H1 (cell line): ENCODE measurements around the gene KIAA1755. TPM values are rescaled to one million over a fixed set of nuclear protein-coding genes. Genes with fewer than 3 reads are reported as not detected.

Experiments used
- BCL11A ChIP-seq, 2 experiments: IDR thresholded peaks; one replicate each; pipeline ENCODE4 v1.6.1; 2011; ENCODE audit warnings: low read depth in 2 of 2, low read length in 2 of 2, mild to moderate bottlenecking in 2 of 2
- CBX5 ChIP-seq: fragments of 300-800, 300-1000 bp; sonication (generic); IDR thresholded peaks from 2 replicates; pipeline ENCODE4 v1.7.1; 2016; ENCODE audit warnings: antibody characterized with exemption, low read length, low read depth
- CTCF ChIP-seq, 3 experiments: IDR thresholded peaks; 1 replicate in 2 of 3; 2 replicates in 1 of 3; pipeline versions ENCODE4 v1.5.1 to v1.6.1; 2011; ENCODE audit warnings: low read length in 3 of 3, mild to moderate bottlenecking in 3 of 3, inconsistent platforms in 2 of 3, low read depth in 1 of 3, moderate library complexity in 1 of 3; ENCODE audit not compliant: insufficient read depth in 1 of 3; ENCODE audit errors: control extremely low read depth in 1 of 3
- GABPA ChIP-seq: IDR thresholded peaks from 2 replicates; pipeline ENCODE4 v1.6.1; 2011; ENCODE audit warnings: mild to moderate bottlenecking, low read length, moderate library complexity, borderline replicate concordance; ENCODE audit not compliant: insufficient read depth
- POLR2A ChIP-seq, 2 experiments: IDR thresholded peaks; 1 replicate in 1 of 2; 2 replicates in 1 of 2; pipeline ENCODE4 v1.6.1; 2011; ENCODE audit warnings: low read depth in 2 of 2, low read length in 2 of 2, mild to moderate bottlenecking in 2 of 2; ENCODE audit errors: control extremely low read depth in 1 of 2
- RFX5 ChIP-seq: IDR thresholded peaks from 2 replicates; pipeline ENCODE4 v1.6.1; 2011; ENCODE audit warnings: low read depth, low read length, improper control_type of control experiment, borderline replicate concordance
- TBP ChIP-seq: IDR thresholded peaks from 2 replicates; pipeline ENCODE4 v1.6.1; 2011; ENCODE audit warnings: low read depth, low read length, improper control_type of control experiment
- ZNF274 ChIP-seq: IDR thresholded peaks from 2 replicates; pipeline ENCODE4 v1.7.0; 2012; ENCODE audit warnings: low read length, borderline replicate concordance; ENCODE audit errors: extremely low read depth
- polyA plus RNA-seq, 7 experiments: library from polyadenylated mRNA; depleted of rRNA in 3 of 7; stranded (reverse) in 5 of 7; unstranded in 2 of 7; fragments of >200 nt in 5 of 7; fragments of 200-250 nt in 2 of 7; gene quantifications; 1 replicate in 5 of 7; 2 replicates in 1 of 7; 4 replicates in 1 of 7; pipeline versions ENCODE4 v1.2.1 to v1.2.3, GENCODE V29; 2011 to 2013; ENCODE audit warnings: missing spikeins in 2 of 7, mixed read lengths in 2 of 7
- total RNA-seq: library from RNA; stranded (reverse); fragmentation: NEBNext Ultra II Directional; extraction: Animal tissue kit (Norgen Biotek cat#: 25700); gene quantifications from 2 replicates; pipeline ENCODE4 v1.2.1, GENCODE V29; 2021
- TF ChIP-seq, protein P1 (sequence below): fragments of 300-600 bp; sonication (generic); IDR thresholded peaks from 2 replicates; pipeline ENCODE4 v1.7.1; 2012; ENCODE audit warnings: low read length, moderate library complexity, mild to moderate bottlenecking, inconsistent platforms; ENCODE audit not compliant: insufficient replicate concordance

Gene KIAA1755
- total and polyA plus RNA-seq, 2 of the 8 experiments (the other 6 are each of a cell fraction or from before 2014, with no cell fraction given) = 0.23 TPM; not detected in 1

DNA sequence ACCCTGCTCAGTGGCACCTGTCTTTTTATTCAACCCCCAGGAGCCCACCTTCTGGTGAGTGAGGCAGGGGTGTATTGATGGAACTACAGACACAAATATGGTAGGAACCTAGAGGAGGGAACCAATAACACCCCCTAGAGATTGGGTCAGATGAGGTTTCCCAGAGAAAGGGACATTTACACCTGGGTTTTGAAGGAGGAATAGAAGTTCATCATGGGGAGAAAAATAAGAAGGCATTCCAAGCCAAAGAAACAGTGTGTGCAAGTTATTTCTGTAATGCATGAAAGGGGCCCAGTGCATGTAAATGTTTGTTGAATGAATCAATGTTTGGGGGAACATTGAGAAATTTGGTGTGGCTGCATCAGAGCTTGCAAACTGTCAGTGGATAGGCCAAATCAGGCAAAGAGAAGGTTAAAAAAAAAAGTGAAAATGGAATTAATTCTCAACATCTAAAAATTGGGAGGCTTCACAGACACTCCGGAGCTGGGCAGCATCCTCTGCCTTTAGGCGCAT lies 11.1 kb upstream of the KIAA1755 start (continued):
- TF ChIP-seq, protein P1, sequence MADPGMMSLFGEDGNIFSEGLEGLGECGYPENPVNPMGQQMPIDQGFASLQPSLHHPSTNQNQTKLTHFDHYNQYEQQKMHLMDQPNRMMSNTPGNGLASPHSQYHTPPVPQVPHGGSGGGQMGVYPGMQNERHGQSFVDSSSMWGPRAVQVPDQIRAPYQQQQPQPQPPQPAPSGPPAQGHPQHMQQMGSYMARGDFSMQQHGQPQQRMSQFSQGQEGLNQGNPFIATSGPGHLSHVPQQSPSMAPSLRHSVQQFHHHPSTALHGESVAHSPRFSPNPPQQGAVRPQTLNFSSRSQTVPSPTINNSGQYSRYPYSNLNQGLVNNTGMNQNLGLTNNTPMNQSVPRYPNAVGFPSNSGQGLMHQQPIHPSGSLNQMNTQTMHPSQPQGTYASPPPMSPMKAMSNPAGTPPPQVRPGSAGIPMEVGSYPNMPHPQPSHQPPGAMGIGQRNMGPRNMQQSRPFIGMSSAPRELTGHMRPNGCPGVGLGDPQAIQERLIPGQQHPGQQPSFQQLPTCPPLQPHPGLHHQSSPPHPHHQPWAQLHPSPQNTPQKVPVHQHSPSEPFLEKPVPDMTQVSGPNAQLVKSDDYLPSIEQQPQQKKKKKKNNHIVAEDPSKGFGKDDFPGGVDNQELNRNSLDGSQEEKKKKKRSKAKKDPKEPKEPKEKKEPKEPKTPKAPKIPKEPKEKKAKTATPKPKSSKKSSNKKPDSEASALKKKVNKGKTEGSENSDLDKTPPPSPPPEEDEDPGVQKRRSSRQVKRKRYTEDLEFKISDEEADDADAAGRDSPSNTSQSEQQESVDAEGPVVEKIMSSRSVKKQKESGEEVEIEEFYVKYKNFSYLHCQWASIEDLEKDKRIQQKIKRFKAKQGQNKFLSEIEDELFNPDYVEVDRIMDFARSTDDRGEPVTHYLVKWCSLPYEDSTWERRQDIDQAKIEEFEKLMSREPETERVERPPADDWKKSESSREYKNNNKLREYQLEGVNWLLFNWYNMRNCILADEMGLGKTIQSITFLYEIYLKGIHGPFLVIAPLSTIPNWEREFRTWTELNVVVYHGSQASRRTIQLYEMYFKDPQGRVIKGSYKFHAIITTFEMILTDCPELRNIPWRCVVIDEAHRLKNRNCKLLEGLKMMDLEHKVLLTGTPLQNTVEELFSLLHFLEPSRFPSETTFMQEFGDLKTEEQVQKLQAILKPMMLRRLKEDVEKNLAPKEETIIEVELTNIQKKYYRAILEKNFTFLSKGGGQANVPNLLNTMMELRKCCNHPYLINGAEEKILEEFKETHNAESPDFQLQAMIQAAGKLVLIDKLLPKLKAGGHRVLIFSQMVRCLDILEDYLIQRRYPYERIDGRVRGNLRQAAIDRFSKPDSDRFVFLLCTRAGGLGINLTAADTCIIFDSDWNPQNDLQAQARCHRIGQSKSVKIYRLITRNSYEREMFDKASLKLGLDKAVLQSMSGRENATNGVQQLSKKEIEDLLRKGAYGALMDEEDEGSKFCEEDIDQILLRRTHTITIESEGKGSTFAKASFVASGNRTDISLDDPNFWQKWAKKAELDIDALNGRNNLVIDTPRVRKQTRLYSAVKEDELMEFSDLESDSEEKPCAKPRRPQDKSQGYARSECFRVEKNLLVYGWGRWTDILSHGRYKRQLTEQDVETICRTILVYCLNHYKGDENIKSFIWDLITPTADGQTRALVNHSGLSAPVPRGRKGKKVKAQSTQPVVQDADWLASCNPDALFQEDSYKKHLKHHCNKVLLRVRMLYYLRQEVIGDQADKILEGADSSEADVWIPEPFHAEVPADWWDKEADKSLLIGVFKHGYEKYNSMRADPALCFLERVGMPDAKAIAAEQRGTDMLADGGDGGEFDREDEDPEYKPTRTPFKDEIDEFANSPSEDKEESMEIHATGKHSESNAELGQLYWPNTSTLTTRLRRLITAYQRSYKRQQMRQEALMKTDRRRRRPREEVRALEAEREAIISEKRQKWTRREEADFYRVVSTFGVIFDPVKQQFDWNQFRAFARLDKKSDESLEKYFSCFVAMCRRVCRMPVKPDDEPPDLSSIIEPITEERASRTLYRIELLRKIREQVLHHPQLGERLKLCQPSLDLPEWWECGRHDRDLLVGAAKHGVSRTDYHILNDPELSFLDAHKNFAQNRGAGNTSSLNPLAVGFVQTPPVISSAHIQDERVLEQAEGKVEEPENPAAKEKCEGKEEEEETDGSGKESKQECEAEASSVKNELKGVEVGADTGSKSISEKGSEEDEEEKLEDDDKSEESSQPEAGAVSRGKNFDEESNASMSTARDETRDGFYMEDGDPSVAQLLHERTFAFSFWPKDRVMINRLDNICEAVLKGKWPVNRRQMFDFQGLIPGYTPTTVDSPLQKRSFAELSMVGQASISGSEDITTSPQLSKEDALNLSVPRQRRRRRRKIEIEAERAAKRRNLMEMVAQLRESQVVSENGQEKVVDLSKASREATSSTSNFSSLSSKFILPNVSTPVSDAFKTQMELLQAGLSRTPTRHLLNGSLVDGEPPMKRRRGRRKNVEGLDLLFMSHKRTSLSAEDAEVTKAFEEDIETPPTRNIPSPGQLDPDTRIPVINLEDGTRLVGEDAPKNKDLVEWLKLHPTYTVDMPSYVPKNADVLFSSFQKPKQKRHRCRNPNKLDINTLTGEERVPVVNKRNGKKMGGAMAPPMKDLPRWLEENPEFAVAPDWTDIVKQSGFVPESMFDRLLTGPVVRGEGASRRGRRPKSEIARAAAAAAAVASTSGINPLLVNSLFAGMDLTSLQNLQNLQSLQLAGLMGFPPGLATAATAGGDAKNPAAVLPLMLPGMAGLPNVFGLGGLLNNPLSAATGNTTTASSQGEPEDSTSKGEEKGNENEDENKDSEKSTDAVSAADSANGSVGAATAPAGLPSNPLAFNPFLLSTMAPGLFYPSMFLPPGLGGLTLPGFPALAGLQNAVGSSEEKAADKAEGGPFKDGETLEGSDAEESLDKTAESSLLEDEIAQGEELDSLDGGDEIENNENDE = no peak
- no peak for TF ChIP-seq BCL11A (IDR thresholded peaks at IDR 0.05; ENCODE audit: low read depth in 2 of 2, low read length in 2 of 2)
- TF ChIP-seq CTCF (IDR thresholded peaks at IDR 0.05; ENCODE audit: control extremely low read depth in 1 of 3, insufficient read depth in 1 of 3, low read depth in 1 of 3, low read length in 3 of 3) = no peak
- TF ChIP-seq ZNF274 = no peak
- TF ChIP-seq GABPA = no peak
- TF ChIP-seq POLR2A (IDR thresholded peaks at IDR 0.05; ENCODE audit: control extremely low read depth in 1 of 2, low read depth in 2 of 2, low read length in 2 of 2) = no peak
- no peak for TF ChIP-seq CBX5
- TF ChIP-seq RFX5 = no peak
- no peak for TF ChIP-seq TBP
